HG03565 (cell line): Measurements from ENCODE around the gene TNXB.
"Not testable (repeated sequence)": the region's sequence is repeated elsewhere in the genome, so short reads cannot be mapped to it uniquely, and the experiment has no call there.

Source experiments
- ATAC-seq: cut with Tn5 transposase; IDR thresholded peaks from one replicate; pipeline ENCODE4 v1.9.1; 2021; ENCODE audit warnings: mild to moderate bottlenecking, moderate library complexity; ENCODE audit not compliant: unreplicated experiment

The TNXB gene

DNA sequence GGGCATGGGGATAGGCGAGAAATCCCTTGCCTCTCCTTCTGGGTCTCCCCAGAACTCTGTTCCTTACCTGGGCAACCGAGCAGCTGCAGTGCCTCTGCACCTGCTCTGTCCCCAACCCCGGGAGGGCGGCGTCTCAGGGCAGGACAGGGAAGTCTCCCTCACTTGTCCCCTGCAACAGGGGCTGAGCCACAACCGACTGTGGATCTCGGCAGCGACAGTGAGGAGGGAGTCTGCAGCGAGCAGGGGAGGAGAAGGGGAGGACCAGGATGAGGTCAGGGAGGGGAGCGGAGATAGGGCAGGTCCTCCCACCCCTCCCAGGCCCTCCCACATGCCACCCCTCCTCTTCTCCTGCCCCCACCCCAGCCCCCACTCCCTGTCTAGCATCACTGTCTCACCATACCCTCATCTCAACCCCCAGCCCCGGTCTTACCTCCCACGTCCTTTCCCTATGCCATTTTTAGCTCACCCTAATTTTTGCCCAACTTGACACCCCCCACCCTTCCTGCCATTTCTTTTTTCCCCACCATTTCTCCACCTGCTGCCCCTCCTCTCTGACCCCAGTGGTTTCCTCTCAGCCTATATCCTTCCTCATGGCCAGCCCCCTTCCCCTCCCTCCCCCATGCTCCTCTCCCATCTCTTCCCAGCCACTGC is at the start of gene TNXB:
TNXB (minus strand) TSS at position 225 of the 651 bp plus-strand sequence. CDS start 11,140 bp downstream, outside the sequence.
- ATAC-seq: no peak

GRCh38 chr6:32158052-32158451 is 48.9 kb upstream of the TNXB start:
- no peak for ATAC-seq

DNA sequence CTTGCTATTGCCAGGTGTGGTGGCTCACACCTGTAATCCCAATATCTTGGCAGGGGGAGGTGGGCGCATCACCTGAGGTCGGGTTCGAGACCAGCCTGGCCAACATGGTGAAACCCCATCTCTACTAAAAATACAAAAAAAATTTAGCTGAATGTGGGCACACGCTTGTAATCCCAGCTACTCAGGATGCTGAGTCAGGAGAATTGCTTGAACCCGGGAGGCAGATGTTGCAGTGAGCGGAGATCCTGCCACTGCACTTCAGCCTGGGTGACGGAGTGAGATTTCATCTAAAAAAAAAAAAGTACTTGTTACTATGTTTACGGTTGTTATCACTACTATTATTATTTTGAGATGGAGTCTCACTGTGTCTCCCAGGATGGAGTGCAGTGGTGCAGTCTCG is 47.8 kb upstream of the TNXB start:
- ATAC-seq: no peak

DNA sequence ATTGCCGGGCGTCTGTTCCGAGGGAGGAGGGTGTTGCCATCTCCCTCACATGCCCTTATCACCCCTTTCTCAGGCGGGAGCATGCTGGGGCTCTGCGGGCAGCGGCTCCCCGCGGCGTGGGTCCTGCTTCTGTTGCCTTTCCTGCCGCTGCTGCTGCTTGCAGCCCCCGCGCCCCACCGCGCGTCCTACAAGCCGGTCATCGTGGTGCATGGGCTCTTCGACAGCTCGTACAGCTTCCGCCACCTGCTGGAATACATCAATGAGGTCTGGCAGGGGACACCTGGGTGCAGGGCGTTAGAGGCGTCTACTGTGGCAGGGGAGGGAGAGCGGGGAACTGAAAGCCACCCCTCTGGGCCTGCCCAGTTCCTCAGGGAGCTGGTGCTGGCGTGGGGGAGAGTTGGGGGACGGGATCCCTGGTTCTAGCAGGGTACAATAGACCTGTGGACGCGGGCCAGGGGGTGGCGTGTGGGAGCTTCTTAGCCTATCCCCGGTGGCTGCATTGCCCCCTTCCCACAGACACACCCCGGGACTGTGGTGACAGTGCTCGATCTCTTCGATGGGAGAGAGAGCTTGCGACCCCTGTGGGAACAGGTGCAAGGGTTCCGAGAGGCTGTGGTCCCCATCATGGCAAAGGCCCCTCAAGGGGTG is 45.5 kb upstream of the TNXB start:
- ATAC-seq: no peak

DNA sequence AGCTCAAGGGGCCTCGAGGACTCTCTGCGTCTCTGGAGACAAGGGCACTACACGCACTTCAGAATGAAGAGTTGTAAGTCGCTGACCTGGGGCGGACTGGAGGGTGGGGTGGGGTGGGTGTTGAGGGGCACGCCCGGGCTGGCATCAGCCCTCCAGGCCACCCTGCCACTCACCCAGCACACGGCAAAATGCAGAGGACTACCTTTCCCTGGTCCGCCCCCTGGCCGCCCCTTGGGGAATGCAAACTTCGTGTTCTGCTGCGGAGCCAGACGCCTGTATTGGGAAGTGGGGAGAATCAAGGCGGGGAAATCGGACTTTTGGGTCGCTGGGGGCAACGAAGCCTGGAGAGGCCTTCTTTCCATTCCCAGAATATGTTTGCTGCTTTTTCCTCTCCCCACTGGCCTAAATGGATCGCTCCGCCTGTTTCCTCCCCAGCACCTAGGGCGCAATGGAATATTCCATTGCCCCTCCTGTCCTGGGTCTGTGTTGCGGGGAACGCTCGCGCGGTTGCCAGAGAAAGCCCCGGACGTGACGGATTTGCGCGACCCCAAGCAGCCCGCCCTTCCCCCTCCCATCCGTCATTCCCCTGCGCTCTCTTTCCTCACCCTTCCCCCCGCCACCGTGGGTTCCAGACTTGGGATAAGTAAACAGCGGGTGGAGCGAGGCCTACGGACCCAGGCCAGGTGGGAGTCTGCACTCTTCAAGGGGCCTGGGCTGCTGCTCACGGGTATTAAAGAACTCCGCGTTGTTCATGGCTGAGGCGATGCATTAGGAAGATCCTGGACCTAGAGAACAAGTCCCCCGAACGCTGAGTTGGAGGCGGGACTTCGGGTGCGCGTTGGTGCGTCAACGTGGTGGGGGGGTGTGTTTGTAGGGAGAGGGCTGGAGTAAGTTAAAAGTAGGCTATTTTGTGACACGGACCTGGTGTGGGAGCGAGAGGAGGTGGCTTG is 44.7 kb upstream of the TNXB start, which contains the start of gene PPT2:
PPT2 (plus strand) TSS at position 578 of the 950 bp plus-strand sequence. CDS start 454 bp downstream, outside the sequence.
- ATAC-seq: no peak

GRCh38 chr6:32152769-32153563 is 43.8 kb upstream of the TNXB start:
- ATAC-seq: no peak

- no peak for ATAC-seq
These were observed 43.0 kb upstream of the TNXB start, which contains the start of gene PRRT1 for GRCh38 chr6:32151863-32152768. Gene PRRT1 (minus strand): TSS chr6:32151939. CDS start chr6:32151827, 112 bp downstream.

DNA sequence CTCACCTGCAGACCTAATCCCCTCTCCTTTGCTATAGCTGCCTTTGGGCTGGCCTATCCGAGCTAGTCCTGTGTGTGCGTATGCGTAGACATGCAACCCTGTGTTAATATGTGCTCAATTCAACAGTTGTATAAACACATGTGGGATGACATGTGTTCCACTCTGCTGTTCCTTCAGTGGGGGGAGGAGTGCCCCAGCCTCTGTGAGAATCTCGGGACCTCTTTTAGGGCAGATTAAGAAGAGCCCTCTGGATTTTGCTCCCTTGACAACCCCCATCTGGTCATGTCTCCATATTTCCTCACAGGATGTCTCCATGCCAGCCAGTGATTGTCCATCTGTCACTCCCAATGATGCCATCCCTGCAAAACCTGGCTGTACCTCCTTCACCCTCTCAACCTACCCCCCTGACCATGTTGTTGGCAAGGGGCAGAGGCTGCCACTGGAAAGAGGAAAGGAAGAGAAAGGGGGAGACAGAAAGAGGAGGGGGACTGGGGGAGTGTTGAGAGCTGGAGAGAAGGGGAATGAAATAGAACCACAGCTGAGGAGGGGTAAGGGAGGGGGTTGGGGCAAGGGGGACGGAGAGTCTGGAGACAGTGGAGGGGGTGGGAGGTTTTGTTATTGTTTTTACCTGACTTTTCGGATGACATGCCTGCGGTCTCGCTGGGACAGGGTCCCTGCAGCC is 42.2 kb upstream of the TNXB start:
- ATAC-seq: no peak

DNA sequence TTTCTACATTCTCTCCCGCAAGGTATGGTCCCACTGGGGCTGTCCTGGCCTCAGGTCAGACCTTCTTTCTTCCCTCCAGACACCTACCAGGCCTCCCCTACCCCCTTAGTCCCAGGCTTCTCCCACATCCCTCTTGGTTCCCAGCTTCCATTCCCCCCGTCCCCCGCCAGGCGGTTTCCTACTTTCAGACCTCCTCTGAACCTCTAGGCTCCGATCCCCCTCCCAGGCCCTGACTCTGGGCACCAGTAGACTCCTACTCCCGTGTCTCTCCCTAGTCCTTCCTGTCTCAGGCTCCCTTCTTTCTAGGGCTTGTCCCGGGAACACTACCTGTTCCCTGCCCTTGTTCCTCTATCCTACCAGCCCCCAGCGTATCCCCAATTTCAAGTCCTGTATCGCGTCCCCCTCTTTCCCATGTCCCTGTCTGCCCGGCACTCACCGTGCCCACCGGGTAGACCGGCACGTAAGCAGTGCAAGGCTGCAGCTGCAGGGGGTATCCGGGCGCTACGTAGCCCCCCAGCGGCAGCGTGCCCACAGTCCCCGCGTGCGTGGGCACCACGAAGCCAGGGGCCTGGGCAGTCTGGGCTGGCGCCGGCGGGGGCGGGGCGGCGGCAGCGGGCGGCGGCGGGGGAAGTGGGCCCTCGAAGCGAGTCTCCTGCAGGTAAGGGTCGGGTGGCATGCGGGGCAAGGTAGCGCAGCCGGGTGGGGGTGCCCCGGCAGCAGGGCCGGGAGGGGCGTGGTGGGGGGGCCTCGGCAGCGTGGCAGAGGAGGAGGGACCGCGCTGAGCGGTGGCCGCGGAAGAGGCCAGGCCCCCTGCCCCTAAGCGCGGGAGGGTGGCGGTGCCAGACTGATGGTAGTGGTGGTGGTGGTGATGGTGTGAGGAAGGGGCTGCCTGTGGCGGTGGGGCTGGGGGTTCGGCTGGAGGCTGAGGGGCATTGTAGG is 41.1 kb upstream of the TNXB start:
- ATAC-seq: no peak

GRCh38 chr6:32149092-32149755 is 40.1 kb upstream of the TNXB start:
- no peak for ATAC-seq

DNA sequence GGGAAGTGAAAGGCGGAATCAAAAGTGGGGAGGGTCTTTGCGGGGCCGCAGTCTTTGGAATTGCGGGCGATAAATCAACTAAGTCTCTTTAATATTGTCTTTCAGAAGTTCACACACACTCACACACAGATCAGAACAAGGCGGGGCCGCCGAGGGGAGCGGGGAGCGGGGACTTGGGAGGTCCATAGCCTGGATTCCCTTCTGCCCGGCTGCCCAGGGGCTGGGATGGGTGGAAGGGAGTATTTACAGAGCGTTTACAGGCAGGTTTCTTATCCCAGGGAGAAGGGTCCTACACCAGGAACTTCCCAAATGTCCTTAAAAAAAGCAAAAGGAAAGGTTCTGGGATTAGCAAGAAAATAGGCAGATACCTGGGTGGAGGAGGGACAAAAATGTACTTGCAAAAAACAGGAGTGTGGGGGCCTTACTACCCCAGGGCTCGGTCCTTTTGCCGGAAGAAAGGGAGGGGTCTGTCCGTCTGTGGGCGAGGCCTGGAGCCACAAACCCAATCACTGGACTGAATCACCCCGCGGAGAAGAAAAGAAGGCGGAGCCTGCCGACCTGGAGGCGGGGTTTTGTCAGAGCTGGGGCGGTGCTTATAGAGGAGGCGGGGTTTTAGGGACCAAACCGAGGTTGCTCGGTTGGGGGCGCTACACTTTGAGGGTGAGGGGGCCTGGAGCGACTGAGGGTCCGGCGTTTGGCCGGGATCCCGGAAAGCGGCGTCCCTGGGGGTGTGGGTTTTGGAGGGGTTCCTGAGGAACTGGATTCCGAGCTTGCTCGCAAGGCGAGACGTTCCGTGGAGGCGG is 39.4 kb upstream of the TNXB start:
- ATAC-seq: no peak

- no peak for ATAC-seq
These were observed 38.4 kb upstream of the TNXB start for GRCh38 chr6:32147401-32148132.

DNA sequence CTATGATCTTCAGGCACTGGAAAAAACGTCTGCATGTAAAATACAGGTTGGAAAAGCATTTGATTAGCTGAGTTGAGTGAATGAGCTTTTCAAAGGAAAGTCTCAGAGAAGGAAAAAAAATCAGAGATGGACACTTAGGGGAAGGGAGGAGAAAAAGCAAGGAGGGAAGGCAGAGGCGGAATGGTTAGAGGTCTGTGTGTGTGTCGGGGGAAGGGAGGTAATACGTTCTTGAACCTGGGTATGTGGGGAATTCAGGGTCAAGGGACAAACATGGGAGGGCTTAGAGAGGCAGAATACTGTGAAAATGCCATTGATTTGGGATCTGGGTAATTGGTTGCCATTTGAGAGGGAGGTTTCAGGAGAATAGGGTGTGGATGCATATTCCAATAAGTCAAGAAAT is 37.5 kb upstream of the TNXB start:
- ATAC-seq: no peak

GRCh38 chr6:32146287-32146686 is 37.1 kb upstream of the TNXB start:
- ATAC-seq: no peak

DNA sequence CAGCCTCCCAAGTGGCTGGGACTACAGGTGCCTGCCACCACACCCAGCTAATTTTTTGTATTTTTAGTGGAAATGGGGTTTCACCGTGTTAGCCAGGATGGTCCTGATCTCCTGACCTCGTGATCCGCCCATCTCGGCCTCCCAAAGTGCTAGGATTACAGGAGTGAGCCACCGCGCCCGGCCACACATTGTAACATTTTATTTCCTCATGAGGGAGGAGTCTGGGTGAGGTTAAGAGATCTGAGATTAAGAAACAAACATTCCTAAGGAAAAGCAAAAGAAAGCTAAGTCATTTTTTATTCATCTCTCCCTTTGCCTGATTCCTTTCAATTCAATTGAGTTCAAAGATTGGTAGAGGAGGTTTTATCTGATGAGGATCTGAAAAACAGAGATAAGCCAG is 35.1 kb upstream of the TNXB start:
- not testable (repeated sequence) for ATAC-seq
